SJCRH30 (cell line): ENCODE measurements around the gene FAM163B. TPM values are rescaled to one million over a fixed set of nuclear protein-coding genes. Genes with fewer than 3 reads are reported as not detected.
A peak's percentile ranks its signal among the peaks of the same experiment; 100 is the strongest.

Experiments used
- DNase-seq, 2 experiments: peaks; one replicate each; pipeline ENCODE4 v3.0.0-alpha.2; 2015 to 2020
- H3K27ac ChIP-seq: fragments of 250-450 bp; sonication (Bioruptor Pico); 2 replicates; pipeline ENCODE4 v1.5.1; 2020; ENCODE audit warnings: mild to moderate bottlenecking, moderate library complexity
- H3K27me3 ChIP-seq: fragments of 250-450 bp; sonication (Bioruptor Pico); 2 replicates; pipeline ENCODE4 v1.5.1; 2020; ENCODE audit warnings: mild to moderate bottlenecking, moderate library complexity
- H3K36me3 ChIP-seq: fragments of 250-450 bp; sonication (Bioruptor Pico); 2 replicates; pipeline ENCODE4 v1.5.1; 2020; ENCODE audit warnings: mild to moderate bottlenecking, moderate library complexity
- H3K4me1 ChIP-seq: fragments of 250-450 bp; sonication (Bioruptor Pico); 2 replicates; pipeline ENCODE4 v1.5.1; 2020; ENCODE audit warnings: mild to moderate bottlenecking, moderate library complexity
- H3K4me3 ChIP-seq: fragments of 250-450 bp; sonication (Bioruptor Pico); 2 replicates; pipeline ENCODE4 v1.5.1; 2020; ENCODE audit warnings: mild to moderate bottlenecking, moderate library complexity
- H3K9me3 ChIP-seq: fragments of 250-450 bp; sonication (Bioruptor Pico); replicated peaks from 2 replicates; pipeline ENCODE4 v1.5.1; 2020; ENCODE audit warnings: mild to moderate bottlenecking, moderate library complexity
- total RNA-seq: library from RNA; depleted of rRNA; stranded (reverse); fragments of >200 nt; shearing (Covaris generic); gene quantifications from 2 replicates; pipeline ENCODE4 v1.2.3, GENCODE V29; 2014

The FAM163B gene
- total RNA-seq, 1 experiment from 2014 or later = 3.4 TPM

- Histone ChIP-seq H3K27ac (no peak overlapping the region), H3K27me3 (peaks cover 20% of the 10 kb centered on the region; the same call in 1 of the 2 replicates)
- no peak for DNase-seq
These were observed 4.3 kb downstream of the FAM163B start for GRCh38 chr9:133604856-133605255.

GRCh38 chr9:133604214-133604613 lies 5.0 kb downstream of the FAM163B start:
- H3K36me3 ChIP-seq = no peaks in the 10 kb centered on the region
- no peak overlapping the region for H3K27ac ChIP-seq
- DNase-seq = peak; percentile 64 to 71
- H3K4me3 ChIP-seq = no peak overlapping the region
- no peaks in the 10 kb centered on the region for H3K9me3 ChIP-seq
- peaks cover 20% of the 10 kb centered on the region; the same call in 1 of the 2 replicates for H3K27me3 ChIP-seq
- H3K4me1 ChIP-seq = peaks cover 19% of the 10 kb centered on the region

More at GRCh38 chr9:133604856-133605255, 4.3 kb downstream of the FAM163B start:
- Histone ChIP-seq H3K9me3 (no peaks in the 10 kb centered on the region), H3K4me3 (no peak overlapping the region), H3K36me3 (no peaks in the 10 kb centered on the region), H3K4me1 (peaks cover 19% of the 10 kb centered on the region)

GRCh38 chr9:133603135-133603927 lies 5.9 kb downstream of the FAM163B start:
- H3K27ac ChIP-seq = no peak overlapping the region

GRCh38 chr9:133602277-133602676 lies 6.9 kb downstream of the FAM163B start:
- Histone ChIP-seq H3K36me3 (no peaks in the 10 kb centered on the region), H3K4me1 (peaks cover 19% of the 10 kb centered on the region), H3K4me3 (no peak overlapping the region), H3K27me3 (peaks cover 20% of the 10 kb centered on the region; the same call in 1 of the 2 replicates), H3K9me3 (peaks cover 6% of the 10 kb centered on the region), H3K27ac (no peak overlapping the region)
- DNase-seq = peak in 1 of 2 experiments; percentile 54

More at GRCh38 chr9:133603135-133603927, 5.9 kb downstream of the FAM163B start:
- Histone ChIP-seq H3K36me3 (no peaks in the 10 kb centered on the region), H3K4me1 (peaks cover 19% of the 10 kb centered on the region), H3K27me3 (peaks cover 20% of the 10 kb centered on the region; the same call in 1 of the 2 replicates), H3K9me3 (no peaks in the 10 kb centered on the region), H3K4me3 (no peak overlapping the region)
- DNase-seq = no peak

- Histone ChIP-seq H3K36me3 (no peaks in the 10 kb centered on the region), H3K9me3 (peaks cover 11% of the 10 kb centered on the region), H3K4me3 (no peak overlapping the region), H3K4me1 (peaks cover 19% of the 10 kb centered on the region), H3K27me3 (peaks cover 18% of the 10 kb centered on the region; the same call in 1 of the 2 replicates), H3K27ac (no peak overlapping the region)
- no peak for DNase-seq
These were observed 7.4 kb downstream of the FAM163B start for GRCh38 chr9:133601746-133602145.

GRCh38 chr9:133600739-133601138 lies 8.4 kb downstream of the FAM163B start:
- Histone ChIP-seq H3K27ac (no peak overlapping the region), H3K27me3 (peaks cover 8% of the 10 kb centered on the region; the same call in 1 of the 2 replicates), H3K4me1 (peaks cover 19% of the 10 kb centered on the region), H3K9me3 (peaks cover 11% of the 10 kb centered on the region), H3K4me3 (no peak overlapping the region), H3K36me3 (no peaks in the 10 kb centered on the region)
- DNase-seq = no peak

- no peaks in the 10 kb centered on the region for H3K27me3 ChIP-seq
- H3K36me3 ChIP-seq = no peaks in the 10 kb centered on the region
- no peak overlapping the region for H3K4me3 ChIP-seq
- DNase-seq = no peak
- peaks cover 16% of the 10 kb centered on the region for H3K4me1 ChIP-seq
- H3K27ac ChIP-seq = no peak overlapping the region
- H3K9me3 ChIP-seq = peaks cover 11% of the 10 kb centered on the region
These were observed 9.6 kb downstream of the FAM163B start for GRCh38 chr9:133599470-133600173.

- no peak for DNase-seq
- Histone ChIP-seq H3K27ac (no peak overlapping the region), H3K36me3 (no peaks in the 10 kb centered on the region), H3K27me3 (no peaks in the 10 kb centered on the region), H3K9me3 (peaks cover 11% of the 10 kb centered on the region), H3K4me3 (no peak overlapping the region), H3K4me1 (peaks cover 14% of the 10 kb centered on the region)
These were observed 10.2 kb downstream of the FAM163B start for GRCh38 chr9:133598978-133599377.

GRCh38 chr9:133597316-133597957 lies 11.8 kb downstream of the FAM163B start:
- peaks cover 11% of the 10 kb centered on the region for H3K9me3 ChIP-seq
- H3K4me1 ChIP-seq = peaks cover under 1% of the 10 kb centered on the region
- peak in 1 of 2 experiments; percentile 57 for DNase-seq
- H3K36me3 ChIP-seq = no peaks in the 10 kb centered on the region
- H3K27me3 ChIP-seq = no peaks in the 10 kb centered on the region
- no peak overlapping the region for H3K4me3 ChIP-seq
- H3K27ac ChIP-seq = no peak overlapping the region

GRCh38 chr9:133595910-133596309 lies 13.3 kb downstream of the FAM163B start:
- Histone ChIP-seq H3K4me1 (peaks cover 2% of the 10 kb centered on the region), H3K4me3 (no peak overlapping the region), H3K9me3 (peaks cover 11% of the 10 kb centered on the region), H3K27ac (no peak overlapping the region), H3K27me3 (no peaks in the 10 kb centered on the region), H3K36me3 (no peaks in the 10 kb centered on the region)
- DNase-seq = no peak

GRCh38 chr9:133594310-133594709 lies 14.9 kb downstream of the FAM163B start:
- Histone ChIP-seq H3K27me3 (no peaks in the 10 kb centered on the region), H3K4me3 (no peak overlapping the region), H3K4me1 (peaks cover 11% of the 10 kb centered on the region), H3K27ac (no peak overlapping the region), H3K9me3 (peaks cover 11% of the 10 kb centered on the region), H3K36me3 (no peaks in the 10 kb centered on the region)
- no peak for DNase-seq

GRCh38 chr9:133593587-133594253 lies 15.5 kb downstream of the FAM163B start:
- no peaks in the 10 kb centered on the region for H3K27me3 ChIP-seq
- no peaks in the 10 kb centered on the region for H3K36me3 ChIP-seq
- H3K4me3 ChIP-seq = no peak overlapping the region
- H3K27ac ChIP-seq = no peak overlapping the region
- no peak for DNase-seq
- H3K9me3 ChIP-seq = peaks cover 11% of the 10 kb centered on the region
- peaks cover 11% of the 10 kb centered on the region for H3K4me1 ChIP-seq

GRCh38 chr9:133592731-133593409 lies 16.3 kb downstream of the FAM163B start:
- no peak for DNase-seq
- H3K27me3 ChIP-seq = no peaks in the 10 kb centered on the region
- H3K4me1 ChIP-seq = peaks cover 11% of the 10 kb centered on the region
- no peak overlapping the region for H3K4me3 ChIP-seq
- H3K36me3 ChIP-seq = no peaks in the 10 kb centered on the region
- H3K9me3 ChIP-seq = peaks cover 11% of the 10 kb centered on the region
- no peak overlapping the region for H3K27ac ChIP-seq

GRCh38 chr9:133591985-133592384 lies 17.2 kb downstream of the FAM163B start:
- Histone ChIP-seq H3K4me3 (no peak overlapping the region), H3K36me3 (no peaks in the 10 kb centered on the region), H3K4me1 (peaks cover 13% of the 10 kb centered on the region), H3K27ac (no peak overlapping the region), H3K27me3 (no peaks in the 10 kb centered on the region), H3K9me3 (peaks cover 2% of the 10 kb centered on the region)
- DNase-seq = no peak
